ENCODE results near the gene FBP1.
"Not testable (repeated sequence)": the region's sequence is repeated elsewhere in the genome, so short reads cannot be mapped to it uniquely, and the experiment has no call there.

FBP1 gene

DNA sequence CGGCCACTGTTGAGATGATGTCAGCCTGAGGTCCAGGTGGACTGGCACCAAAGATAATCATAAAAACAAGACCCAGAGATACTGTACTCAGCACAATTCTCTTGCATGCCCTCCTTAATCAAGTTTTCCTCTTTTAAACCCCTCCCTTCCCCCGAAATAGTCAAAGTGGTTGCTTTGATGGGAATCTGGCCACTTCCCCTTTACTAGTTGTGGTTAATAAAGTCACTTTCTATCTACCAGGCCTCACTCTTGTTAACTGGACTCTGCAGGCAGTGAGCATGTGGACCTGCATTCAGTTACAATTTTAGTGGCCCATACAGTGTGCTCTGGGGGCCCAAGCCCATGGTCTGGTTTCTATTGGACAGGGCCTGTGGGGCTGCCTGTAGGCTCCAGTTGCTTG, 63.2 kb downstream of the FBP1 start:
- DNase-seq (ENCODE audit: low read depth): no peak

DNA sequence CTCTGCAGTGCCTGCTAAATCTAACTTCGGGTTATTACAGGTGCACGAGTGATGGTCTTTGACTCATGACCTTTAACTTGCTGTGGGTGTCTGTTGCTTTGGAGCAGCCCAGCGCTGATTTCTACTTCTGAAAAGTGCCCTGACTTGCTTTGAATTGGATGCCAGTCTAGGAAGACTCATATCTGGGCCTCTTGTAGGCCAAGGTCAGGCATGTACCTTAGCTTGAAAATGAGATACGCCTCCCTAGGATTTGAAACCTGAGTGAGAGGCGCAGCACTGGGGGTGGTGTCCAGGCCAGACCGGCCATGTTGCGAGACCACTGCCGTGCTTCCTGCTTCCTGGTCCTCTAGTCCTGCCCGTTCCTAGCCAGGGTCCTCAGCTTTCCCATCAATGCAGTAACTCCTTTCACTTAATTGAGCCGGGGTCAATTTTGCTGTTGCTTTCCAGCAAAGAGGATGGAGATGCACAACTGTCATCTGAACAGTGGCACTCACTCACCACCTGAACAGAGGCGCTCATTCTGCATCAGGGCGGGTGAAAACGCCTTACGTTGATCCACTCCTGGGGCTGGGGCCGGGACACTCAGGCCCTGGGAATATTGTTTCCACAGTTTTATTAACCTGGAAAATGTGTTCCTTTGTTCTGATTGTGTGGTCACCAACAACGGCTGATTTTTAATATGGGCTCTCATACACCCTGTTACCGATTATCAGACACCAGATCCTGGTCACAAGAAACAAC, 70.2 kb downstream of the FBP1 start:
- no peak for DNase-seq (ENCODE audit: low read depth)

DNA sequence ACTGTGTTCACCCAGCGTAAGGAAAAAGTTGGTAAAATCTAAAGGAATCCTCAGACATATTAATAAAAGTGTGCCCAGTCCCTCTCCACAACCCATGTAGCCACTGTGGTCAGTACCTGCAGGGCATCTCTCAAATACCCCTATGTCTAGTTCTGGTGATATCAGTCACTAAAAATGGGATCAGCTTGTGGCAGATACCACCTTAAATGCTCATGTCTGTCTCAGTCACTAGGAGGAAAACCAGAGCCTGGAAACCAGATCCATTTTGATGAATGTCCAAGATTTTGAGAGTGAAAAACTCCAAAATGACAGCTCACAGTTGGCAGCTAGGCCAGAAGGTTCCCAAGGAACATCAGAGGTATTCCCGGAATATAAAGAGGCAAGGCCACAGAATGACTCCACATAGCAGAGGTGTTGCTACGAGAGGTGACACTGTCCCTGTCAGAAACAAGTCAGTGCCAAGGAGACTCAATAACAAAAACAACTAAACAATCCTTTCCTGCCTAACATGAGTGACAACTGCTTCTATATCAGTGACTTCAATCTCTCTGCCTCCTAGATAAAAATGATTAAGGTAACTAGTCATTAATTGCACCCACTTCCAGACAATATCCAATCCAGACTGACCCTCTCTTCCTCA, 70.9 kb downstream of the FBP1 start:
- DNase-seq (ENCODE audit: low read depth): no peak

DNA sequence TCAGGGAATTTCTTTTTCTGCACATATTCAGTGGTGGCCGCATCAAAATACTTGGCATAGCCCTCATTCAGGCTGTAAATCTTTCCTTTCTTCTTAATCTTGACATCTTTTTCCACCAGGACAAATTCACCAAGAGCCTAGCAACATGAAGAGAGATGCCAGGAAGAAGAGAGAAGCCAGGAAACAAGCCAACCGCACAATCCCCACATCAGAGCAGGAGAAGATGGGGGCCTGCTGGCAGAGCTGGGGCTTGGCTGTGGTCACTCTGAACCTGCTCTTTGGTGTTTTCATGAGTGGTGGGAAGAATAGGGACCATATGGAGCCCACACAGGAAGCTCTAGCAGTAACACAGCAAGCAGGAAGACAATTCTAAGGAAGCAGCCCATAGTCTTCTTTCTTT, 72.0 kb downstream of the FBP1 start:
- no peak for DNase-seq (ENCODE audit: low read depth)

DNA sequence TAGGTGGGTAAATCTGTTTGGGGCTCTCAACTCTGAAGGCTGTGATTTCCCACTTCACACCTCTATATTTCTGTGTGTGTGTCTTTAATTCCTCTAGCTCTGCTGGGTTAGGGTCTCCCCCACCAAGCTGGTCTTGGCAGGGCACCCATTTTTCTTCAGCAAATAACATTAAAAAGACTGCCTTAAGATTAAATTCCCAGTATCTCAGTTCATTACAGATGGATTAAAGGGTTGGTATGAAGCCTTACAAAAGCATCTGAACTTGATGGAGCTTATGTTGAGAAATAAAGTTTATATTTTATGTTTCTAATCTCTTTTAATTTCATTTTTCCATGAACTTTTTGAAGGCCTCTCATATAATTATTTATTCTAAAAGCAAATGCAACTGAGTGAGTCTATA, 72.8 kb downstream of the FBP1 start:
- no peak for DNase-seq (ENCODE audit: low read depth)

DNA sequence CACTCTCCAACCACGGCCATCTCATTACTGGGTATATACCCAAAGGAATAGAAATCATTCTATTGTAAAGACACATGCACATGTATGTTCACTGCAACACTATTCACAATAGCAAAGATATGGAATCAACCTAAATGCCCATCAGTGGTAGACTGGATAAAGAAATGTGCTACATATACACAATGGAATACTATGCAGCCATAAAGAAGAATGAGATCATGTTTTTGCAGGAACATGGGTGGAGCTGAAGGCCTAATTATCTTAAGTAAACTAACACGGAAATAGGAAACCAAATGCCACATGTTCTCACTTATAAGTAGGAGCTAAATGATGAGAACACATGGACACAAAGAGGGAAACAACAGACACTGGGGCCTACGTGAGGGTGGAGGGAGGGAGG, 75.0 kb downstream of the FBP1 start:
- DNase-seq (ENCODE audit: low read depth): not testable (repeated sequence)

DNA sequence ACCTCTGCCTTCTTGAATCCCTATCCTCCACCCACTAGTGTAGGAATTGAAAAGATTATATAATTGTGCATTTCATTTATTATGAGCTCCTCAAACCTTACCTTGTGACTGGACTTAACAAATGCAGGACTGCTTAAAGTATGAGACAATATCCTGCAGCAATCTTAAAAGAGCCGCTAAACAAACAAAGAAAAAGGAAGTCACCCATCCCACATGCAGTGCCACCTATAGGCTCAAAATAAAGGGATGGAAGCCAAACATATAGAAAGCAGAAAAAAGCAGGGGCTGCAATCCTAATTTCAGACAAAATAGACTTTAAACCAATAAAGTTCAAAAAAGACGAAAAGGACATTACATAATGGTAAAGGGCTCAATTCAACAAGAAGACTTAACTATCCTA, 75.8 kb downstream of the FBP1 start:
- DNase-seq (ENCODE audit: low read depth): no peak

DNA sequence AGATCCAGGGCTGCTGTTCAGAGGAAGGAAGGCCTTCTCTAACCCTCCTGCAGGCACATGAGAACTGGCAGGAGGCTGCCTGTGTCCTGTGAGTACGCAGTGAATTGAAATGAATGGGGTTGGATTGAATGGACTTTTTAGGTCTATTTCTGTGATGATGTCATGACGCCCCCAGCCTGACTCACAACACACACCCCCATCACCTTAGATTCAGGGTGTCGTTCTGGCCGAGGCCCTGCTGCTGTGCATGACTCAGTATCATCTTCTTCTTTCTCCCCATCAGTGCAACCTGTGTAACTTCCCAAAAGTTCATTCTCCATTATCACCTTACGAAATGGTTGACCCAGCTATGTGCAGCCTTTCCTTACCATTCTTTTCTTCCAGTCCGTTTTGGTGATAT, 79.1 kb downstream of the FBP1 start:
- no peak for DNase-seq (ENCODE audit: low read depth)

DNA sequence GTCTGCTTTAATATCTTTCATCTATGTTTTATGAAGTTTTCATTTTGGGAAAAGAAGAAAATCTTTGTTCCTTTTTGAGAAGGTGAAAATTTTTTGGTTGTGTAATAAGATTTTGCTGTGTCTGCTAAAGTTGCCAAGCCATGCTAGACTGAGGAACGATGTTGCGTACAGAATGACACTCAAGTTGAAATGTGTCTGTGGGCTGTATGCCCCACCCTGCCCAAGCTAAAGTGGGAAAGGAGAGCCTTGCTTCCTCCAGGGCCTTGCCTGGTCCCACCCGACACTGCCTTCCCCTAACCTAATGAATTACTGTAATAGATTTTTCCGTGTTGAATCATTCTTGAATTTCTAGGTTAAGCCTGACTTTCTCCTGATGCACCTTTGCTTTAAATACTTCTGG, 81.9 kb downstream of the FBP1 start:
- no peak for DNase-seq (ENCODE audit: low read depth)

DNA sequence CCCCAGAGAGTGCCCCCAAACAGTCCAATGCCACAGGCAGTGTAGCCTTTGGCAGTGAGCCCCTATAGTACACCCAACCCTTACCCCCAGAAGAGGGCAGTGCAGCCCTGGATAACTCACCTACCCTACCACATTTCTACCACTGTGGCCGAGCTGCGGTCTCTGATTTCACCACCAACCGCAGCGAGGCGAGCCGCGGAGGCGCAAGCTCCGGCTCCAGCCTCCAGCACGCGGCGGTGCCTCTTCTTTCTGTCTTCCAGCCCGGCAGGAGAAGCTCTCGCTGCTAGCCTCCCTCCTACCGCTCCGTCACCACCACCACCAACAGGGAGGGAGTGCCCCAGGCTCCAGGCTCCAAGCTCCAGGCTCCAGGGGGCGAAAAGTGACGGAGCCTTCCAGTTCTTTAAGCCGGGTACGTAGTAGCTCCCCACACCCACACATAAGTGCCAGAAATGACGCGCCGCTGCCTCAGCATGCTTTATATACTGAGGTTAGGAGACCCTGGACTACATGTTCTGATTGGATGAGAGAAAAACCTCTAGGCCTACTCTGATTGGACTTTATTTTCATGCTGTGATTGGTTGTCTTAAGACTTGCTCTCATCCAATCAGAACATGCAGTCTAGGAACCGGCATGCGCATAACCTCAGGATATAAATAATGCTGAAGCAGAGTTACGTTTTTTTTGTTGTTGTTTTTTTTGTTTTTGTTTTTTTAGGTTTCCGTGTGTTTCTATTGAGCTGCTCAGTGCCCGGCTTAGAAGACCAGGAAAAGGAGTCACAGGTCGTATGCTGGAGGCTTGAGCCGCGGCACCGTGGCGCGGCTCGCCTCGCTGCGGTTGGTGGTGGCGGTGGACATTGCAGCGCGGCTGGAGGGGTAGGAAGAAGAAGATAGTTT, 84.6 kb downstream of the FBP1 start, which contains the start of gene PCAT7:
Gene PCAT7, plus strand, starts transcription at position 645 of the 893 bp plus-strand sequence.
- DNase-seq (ENCODE audit: low read depth): no peak

DNA sequence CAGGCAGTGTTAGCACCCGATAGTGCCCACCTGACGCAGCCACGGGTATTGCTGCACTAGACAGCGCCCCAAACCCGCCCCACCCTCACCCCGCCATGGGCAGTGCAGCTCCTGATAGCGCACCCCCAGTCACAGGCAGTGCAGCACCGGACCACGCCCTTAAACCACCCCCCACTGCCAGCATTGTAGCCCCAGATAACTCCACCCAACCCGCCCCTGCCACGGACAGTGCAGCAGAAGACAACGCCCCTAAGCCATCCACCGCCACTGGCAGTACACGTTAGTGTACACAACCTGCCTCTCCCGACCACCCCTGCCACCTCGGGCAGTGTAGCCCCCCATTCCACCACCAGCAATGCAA, 85.3 kb downstream of the FBP1 start:
- no peak for DNase-seq (ENCODE audit: low read depth)

All from fibroblast of gingiva (primary cell).